ENCODE measurements around the gene PRDM10.

The PRDM10 gene

DNA sequence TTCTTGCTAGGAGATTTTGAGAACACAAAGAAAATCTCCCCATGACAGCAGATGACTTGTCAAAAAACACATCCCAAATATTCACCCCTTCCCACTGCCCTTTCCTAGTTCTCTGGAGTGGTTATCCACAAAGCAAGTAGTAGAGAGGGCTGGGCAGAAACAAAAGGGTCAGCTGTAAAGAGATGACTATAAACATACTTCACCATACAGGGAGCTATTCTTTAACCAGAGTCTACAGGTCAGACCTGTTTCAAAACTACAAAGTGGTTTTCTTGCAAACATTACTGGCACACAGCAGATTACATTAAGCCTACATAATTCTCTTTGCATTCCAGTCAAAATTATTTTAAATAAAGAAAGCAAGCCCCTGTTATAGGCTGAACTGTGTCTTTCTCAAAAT is 59.6 kb downstream of the PRDM10 start:
- no peak for DNase-seq

DNA sequence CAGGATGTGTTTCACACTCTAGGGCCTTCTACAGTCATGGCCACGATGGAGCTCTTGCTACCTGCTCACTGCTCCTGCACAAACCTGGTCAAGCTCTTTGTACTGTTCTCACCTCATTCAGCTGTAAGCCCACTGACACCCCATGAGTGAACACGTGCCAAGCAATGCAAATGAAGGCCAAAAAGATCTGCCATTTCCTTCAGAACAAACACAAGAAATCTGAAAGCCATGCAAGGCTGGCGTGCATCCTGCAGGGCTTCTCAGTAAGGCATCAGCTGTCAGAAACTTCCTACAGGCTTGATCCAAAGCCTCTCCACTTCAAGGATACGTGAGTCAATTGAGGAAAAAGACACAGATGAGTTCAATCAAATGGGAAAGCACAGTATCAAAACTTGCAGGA is 63.1 kb downstream of the PRDM10 start:
- no peak for DNase-seq

DNA sequence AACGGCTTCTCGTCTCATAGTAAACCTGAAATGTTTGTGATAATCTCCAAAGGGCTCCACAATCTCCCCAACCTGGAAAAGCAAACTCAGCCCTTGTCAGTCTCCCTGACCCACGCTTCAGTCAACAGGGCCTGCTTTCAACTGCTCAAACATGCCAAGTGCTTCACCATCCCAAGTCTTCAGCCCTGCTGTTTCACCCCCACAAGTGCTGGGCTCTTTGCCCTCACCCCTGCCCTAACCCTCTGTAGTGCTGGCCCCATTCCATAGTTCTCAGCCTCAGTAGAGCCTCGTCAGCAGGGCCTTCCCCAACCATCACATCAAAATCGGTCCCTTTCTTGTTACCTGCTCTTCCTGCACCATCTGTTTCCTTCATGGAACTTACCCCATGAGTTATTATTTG is 63.9 kb downstream of the PRDM10 start:
- no peak for DNase-seq

DNA sequence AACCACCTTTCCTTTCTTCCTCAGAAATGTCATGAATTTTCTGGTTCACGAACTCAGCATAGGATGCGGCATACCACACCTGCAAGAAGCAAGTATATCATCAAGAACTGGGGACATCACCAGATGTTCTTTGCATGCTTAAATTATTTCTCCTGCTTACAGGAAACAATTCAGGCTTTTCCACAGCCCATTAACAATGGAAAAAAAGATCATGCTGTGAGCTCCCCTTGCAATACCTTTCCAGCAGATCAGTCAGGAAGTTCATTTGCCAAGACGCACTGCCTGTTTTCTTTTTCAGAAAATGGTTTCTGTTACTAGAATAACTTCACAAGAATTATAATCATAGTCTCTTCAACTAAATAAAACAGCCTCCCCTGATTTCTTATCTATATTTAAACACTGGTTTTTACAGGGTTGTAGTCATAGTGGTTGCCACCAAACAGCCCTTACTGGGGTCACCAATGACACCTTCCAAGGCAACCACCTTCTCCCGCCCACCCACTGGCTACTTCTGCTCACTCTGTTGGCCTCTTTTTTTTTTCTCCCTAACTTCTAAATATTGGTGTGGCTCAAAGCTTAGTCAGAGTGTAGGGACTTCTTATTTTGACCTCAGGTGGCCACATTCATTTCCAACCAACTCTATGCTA is 64.9 kb downstream of the PRDM10 start:
- no peak for DNase-seq

DNA sequence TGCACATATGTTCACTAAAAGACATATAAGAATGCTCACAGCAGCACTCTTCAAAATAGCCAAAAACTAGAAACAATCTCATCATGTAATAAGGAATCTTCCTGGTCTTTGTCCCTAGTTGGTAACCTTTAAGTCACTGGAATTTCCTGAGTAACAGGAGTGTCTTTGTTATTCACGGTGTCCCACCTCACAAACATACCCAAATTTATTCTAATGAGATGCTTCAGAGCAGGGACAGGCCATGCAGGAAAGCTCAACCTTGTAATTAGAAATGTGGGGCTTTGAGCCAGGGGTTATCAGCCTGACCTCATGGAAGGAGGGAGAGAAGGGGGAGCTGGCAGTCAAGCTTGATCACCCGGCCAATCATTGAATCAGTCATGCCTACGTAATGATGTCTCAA is 66.9 kb downstream of the PRDM10 start:
- DNase-seq, result no peak

DNA sequence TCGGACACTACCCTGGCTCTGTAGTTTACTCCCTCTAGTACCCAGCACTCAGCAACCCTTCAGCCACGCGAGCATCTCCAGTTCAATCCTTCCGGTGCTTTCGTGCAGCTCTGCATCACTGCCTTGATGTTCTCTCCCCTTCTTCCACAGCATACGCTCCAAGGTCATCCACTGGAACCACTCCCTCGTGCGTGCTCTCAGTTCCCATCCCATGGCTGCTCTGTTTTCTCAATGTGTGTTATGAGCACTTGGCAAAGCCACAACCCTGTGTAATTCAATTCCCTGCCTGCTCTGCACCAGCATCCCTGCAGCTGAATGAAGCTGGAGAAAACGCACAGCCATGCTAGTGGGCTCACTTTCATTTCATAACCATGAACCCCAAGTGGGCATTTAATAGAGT is 68.7 kb downstream of the PRDM10 start:
- no peak for DNase-seq

DNA sequence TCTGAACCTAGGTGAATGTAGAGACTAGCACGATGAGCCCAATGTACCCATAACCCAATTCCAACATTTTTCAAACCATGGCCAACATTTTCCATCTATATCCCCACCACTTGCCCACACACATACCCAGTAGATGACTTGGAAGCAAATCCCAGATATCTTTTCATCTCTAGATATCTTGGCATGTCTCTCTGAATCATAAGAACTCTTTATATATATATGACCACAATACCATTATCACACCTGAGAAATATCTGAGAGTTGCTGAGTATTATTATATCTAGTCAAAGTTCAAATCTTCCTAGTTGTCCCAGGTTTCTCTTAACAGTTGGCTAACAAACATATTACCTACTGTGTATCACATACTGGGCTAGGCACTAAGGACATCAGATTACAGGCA is 69.4 kb downstream of the PRDM10 start:
- no peak for DNase-seq

DNA sequence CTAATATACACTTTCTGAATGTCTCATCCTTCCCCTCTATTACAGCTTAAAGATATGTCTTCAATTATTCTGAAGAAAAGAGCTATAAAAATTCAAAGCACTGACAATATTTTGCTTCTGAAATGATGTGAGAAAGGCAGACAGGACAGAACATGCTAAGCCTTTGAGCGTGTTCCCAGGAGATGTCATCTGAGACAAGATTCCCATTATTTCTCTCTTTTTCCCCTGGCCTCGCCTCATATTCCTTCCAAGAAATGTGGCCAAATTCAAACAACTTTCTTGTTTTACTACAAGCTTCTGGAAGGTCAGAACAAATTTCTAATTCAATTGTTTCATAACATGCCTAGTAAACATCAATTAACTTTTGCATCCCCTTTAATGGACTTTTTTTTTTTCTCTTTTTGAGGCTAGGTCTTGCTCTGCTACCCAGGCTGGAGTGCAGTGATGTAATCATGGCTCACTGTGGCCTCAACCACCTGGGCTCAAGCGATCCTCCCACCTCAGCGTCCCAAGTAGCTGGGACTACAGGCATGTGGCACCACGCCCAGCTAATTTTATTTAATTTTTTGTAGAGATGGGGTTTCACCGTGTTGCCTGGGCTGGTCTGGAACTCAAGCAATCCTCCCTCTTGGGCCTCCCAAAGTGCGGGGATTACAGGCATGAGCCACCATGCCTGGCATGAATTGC is 70.1 kb downstream of the PRDM10 start:
- DNase-seq, result no peak

DNA sequence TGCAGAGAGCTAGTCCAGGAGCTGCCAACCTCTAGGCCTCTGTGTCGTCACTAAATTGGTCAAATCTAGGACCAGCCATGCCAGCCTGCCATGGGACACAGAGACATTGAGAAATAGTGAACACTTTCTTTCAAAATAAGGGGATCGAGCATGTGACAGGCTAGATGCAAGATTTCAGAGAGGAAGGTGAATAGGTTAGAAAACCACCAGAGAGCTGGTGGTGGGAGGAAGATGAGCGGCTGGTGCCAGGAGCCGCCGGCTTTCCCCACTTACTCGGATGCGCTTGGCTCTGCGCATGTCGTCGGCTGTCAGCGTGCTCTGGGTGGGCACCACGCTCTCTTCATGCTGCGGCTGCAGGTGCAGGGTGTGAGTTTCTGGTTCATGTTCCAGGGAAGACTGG is 71.9 kb downstream of the PRDM10 start:
- DNase-seq, result no peak

DNA sequence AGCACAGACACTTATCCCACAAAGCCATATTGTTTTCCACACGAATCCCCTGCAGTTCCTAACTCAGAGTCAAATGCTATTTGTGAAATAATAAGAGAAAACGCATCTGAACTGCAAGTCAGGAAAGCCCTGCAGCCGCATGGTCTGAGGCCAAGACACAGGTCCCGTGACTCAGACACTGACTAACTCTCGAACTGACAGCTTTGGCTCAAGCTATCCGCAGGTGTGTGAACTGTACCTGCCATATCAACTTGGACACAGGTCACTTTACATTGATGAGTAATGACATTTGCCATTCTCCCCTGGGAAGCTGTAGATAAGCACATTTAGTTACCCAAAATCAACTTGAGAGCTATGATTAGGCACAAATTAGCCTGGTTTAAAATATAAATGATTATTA is 72.3 kb downstream of the PRDM10 start:
- DNase-seq, result no peak

DNA sequence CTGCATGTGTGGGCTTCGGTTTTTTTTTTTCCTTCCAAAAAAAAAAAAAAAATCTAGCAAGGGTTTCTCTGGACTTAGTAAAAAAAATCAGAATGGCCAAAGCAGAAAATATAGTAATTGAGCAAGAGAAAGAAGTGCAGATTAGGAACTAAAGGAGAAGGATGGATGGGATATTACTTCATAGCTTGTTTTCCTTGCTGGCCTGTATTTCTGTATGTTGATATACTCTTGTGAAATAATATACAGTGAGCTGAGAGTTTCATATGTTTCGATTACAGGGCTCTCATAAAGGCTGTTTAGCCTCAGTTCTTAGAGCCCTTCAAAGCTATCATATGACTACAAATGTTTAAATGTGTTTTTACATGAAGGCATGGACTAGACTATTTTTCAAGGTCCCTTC is 72.9 kb downstream of the PRDM10 start:
- no peak for DNase-seq

DNA sequence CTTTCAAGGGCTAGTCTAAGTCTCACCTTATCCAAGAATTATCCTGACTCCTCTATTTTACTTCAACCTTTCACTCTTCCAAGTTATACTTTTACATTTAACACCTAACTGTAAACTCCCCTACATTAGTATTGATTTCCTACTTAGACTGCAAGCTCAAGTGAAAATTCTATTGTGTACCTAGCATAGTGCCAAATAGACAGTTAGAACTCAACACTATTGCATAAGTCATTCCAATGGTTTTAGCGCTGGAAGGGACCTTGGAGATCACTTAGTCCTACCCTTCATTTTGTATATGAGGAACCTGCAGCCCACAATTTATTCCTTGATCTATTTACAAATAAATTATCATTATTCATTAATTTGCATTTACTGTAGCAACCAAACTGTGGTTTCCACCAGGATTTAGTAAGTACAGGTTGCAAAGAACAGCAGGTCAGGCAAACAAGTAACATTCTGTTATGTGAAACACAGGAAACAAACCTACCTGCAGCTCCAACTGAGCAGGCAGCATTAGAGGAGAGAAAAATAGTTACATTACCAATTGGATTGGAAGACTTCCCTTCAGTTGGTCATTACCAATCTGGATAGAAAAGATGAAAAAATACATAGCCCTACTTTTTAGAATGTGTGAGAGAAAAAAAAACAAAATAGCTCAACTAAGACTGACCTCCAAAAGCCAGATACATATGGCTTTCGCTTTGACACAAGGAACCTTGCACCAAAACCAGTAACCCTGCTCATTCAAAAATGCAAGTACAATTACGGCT is 73.5 kb downstream of the PRDM10 start:
- DNase-seq, result no peak

DNA sequence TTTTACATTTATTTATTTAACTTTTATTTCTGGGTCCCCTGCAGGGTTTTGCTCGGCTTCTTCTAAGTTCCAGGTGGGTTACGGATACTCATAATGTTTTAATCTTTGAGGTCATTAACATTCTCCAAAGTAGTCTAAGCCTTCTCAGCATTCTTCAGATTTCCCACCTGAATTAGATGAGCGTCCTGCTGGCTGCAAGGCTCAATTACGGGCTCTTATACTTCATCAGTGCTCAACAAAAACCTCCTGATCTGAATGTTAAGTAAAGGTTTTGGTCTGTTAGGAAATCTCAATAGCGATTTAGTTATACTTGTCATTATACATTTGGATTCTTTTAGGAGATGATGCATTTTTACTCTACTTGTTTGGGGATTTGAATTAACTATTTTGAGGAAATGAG is 80.0 kb downstream of the PRDM10 start:
- no peak for DNase-seq

DNA sequence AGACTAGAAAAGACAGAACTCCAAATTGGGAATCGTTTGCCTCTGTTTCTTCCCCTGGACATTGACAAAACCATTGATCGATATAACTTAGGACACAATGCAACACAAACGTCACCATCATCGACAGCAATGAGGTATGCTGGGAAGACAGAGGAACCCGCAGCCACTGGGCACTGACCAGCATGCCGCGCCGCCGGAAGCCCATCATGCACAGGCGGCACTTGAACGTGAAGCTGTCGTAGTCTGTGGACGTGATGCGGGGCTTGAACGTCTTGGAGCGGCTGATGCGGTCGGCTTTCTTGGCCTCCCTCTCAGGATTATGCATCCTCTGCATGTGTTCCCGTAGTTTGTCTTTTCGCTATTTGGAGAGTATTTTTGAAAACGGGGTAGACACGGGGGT is 84.3 kb downstream of the PRDM10 start:
- no peak for DNase-seq

DNA sequence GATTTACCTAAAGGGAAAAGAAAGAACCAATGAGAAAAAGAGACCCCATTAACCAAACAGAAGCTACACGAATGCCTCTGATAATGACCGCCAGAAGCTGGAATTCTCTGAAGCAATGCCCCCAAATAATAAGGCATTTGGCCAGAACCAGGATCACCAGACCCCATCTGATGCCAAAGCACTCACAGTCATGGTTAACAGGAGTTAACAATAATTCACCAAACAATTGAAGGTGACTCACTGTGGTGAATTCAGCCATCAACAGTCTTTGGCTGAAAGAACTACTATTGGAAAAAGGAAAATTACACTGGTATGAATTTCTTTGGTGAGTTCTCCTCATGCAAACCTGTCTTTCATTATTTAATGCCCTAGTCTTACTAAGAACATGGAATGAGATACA is 85.4 kb downstream of the PRDM10 start:
- DNase-seq, result no peak

DNA sequence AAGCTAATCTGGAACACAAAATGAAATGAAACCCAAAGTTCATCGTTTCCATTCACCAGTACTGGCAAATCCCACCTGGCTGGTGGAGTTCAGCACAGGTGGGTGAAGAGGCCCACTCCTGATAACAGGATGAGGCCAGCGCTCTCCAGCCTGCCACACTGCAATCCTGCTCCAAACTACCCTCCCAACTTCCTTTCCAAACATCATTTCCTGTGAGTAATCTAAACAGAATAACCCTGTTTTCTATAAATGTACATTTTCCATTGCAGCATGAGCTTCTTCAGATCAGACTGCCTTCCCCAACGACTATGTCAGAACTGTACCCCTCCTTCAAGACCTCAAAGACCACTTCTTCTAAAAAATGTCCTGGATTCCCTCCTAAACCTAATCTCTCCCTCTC is 91.3 kb downstream of the PRDM10 start:
- DNase-seq, result no peak

DNA sequence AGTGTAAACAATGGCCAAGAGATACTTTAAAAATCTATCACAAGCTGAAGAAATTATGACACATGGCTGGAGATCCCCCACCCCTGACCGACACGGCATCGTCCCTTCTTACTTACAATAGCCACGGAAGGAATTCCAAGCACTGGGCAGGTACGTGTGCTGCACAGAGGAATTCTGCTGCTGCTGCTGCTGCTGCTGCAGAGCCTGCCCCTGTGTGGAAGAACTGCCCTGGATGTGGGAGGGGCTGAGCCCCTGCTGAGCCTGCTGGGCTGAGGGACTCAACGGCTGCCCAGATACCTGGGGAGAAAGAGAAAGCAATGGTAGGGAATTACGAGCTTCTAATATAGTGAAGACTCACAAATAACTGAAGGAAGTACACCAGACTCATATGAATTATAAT is 92.3 kb downstream of the PRDM10 start:
- no peak for DNase-seq

DNA sequence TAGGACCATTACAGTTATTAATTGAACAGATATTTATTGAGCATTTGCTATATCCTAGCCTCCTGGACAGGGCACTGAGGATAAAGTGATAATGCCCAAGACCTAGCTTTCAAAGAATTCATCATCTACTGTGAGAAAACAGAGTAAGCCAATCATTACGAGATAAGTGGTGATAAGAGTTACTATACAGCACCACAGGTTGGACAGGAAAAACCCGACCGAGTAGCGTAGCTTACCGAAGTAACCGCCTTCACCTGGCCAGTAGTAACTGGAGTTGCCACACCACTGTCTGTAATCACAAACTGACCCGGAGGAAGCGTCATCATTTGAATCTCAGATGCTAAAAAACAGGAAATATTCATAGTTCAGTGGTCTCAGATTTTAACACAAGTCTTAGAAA is 97.2 kb downstream of the PRDM10 start:
- DNase-seq, result no peak

DNA sequence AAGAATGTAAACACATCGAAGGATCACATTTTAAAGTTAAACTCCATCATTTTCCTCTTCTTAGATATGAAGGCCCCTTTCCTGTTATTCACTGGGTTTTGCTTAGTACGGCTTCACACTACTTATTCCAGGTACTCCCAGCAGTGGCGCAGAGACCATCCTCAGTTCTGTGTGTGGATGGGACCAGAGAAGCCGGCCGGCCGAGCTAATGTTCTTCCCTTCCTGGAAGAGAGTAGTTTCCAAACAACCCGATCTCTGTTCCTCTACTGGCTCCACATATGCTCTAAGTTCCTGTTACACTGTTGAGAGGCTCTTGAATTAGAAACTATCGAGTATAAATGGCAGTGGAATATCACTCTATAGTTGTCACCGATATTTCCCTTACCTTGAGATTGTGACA is 106.6 kb downstream of the PRDM10 start:
- DNase-seq, result no peak

DNA sequence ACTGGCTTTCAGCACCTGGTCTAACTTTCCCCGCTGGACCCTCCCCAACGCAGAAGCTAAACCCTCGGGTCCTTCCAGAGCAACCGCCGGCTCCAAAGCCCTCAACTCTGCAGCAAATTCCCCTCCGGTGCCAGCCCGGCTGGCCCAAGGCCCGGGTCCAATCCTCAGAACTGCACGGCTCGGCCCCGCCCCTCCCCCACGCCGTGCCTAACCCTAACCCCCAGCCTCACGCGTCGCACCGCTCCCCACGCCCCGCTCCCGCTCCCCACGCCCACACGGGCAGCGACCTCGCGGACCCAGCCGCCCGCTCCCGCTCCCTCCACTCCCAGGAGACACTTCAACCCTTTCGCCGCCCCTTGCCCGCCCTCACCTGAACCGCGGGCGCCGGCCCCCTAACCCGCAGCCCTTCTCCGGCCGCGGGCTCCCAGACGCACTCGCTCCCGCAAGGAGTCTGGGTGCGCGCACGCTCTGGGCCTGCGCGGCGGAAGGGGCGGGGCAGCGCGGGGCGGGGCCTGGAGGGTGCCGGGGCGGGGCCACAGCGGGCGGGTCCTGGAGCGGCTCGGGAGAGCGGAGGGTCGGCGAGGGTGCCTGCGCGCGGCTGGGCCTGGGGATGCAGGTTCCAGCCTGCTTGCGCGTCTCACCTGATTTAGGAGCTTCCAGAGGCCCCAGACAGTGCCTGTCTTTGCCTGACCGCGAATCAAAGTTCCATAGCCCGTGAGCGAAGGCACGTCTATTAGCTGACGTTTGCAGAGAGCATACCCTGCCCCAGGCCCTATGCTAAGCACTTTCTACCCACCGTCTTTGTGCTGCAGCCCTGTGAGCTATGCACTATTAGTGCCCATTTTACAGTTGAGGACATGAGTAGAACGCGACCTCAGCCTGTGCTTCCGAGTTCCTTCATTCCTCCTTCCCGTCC is 107.3 kb downstream of the PRDM10 start, which contains the start of gene NFRKB:
TSS of gene NFRKB (minus strand) at position 453 of the 916 bp plus-strand sequence. CDS start 2,729 bp downstream, outside the sequence.
- peak; percentile 91 for DNase-seq

DNA sequence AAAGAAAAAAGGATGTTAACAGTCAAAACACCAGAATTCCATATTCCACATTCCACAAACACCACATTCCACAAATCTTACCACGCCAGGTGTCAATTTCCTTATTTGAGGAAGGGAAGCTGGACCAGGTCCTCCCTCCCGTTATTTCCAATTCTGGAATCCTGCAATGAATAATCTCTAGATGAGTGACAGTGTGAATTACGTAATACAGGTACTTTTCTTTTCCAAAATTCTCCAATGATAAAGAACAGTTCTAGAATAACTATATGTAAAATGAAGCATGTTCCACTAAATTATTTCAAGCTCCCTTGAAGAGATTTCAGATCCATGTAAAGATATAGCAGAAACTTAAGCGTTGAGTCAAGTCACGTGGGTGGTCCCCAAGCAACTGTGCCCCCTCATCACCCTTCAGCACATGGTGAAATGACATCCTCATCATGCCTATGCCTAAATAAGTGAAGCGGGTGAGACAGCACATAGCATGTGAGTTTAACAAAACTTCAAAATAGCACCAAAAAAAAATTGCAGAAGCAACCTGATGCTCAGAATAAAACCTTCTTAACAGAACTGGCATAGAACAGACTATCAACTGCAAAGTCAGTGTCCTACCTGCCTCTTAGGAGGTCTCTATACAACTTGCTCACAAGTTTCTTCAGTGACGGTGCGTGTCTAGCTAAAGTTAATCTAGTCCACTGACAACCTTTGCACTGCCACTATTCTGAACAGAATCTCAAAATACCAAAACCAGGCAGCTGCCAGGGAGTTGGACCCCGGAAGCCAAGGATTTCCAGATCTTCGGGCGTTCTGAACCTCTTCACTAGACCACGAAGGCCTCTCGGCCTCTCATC is 108.1 kb downstream of the PRDM10 start:
- DNase-seq, result no peak

DNA sequence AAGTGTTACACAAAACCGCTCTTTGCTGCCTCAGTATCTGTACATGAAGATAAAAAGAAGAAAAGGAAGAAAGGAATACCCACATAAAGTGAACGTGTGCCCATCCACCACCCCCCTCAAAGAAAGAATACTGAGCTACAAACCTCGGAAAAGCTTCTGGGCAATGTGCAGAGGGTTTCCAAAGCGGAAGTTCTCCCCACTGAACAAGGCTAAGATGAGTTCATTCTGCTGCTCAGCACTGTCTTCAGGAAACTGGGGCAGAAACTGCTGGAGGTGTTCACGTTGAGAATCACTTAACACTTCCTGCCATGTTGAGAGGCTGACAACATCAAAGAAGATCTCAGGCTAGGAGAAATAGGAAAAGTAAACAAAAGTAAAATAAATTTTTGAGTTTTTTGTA is 114.2 kb downstream of the PRDM10 start:
- DNase-seq, result no peak

All from activated CD4-positive, CD25-positive, alpha-beta regulatory T cell treated with anti-CD3 and anti-CD28 coated beads, Interleukin-2, amount 50 U/mL, for 72 hours (primary cell).